Stomach smooth muscle (tissue), 2 donors: Measurements from ENCODE around the gene RAD51B.

Source experiments
- H3K27ac ChIP-seq: one replicate; pipeline ENCODE4 v1.7.0; 2013; ENCODE audit warnings: mild to moderate bottlenecking, low read length, inconsistent platforms
- H3K27me3 ChIP-seq, 2 donors: one replicate each; pipeline ENCODE4 v1.7.0; 2013; ENCODE audit warnings: low read length in 2 of 2; ENCODE audit not compliant: insufficient read depth in 2 of 2, control insufficient read depth in 1 of 2
- H3K36me3 ChIP-seq, 2 donors: one replicate each; pipeline ENCODE4 v1.7.0; 2013; ENCODE audit warnings: low read length in 2 of 2; ENCODE audit not compliant: control insufficient read depth in 2 of 2, insufficient read depth in 2 of 2
- H3K4me1 ChIP-seq: one replicate; pipeline ENCODE4 v1.7.0; 2013; ENCODE audit warnings: low read length; ENCODE audit not compliant: control insufficient read depth, insufficient read depth
- H3K4me3 ChIP-seq, 2 donors: one replicate each; pipeline ENCODE4 v1.7.0; 2013; ENCODE audit warnings: low read length in 2 of 2
- H3K9ac ChIP-seq, 2 donors: one replicate each; pipeline ENCODE4 v1.7.0; 2013; ENCODE audit warnings: low read length in 2 of 2, mild to moderate bottlenecking in 1 of 2
- H3K9me3 ChIP-seq, 2 donors: one replicate each; pipeline ENCODE4 v1.7.0; 2013; ENCODE audit warnings: low read length in 2 of 2; ENCODE audit not compliant: control insufficient read depth in 2 of 2
- donor health status: healthy.
- donor health status: Pancreatic carcinoma.

The RAD51B gene

DNA sequence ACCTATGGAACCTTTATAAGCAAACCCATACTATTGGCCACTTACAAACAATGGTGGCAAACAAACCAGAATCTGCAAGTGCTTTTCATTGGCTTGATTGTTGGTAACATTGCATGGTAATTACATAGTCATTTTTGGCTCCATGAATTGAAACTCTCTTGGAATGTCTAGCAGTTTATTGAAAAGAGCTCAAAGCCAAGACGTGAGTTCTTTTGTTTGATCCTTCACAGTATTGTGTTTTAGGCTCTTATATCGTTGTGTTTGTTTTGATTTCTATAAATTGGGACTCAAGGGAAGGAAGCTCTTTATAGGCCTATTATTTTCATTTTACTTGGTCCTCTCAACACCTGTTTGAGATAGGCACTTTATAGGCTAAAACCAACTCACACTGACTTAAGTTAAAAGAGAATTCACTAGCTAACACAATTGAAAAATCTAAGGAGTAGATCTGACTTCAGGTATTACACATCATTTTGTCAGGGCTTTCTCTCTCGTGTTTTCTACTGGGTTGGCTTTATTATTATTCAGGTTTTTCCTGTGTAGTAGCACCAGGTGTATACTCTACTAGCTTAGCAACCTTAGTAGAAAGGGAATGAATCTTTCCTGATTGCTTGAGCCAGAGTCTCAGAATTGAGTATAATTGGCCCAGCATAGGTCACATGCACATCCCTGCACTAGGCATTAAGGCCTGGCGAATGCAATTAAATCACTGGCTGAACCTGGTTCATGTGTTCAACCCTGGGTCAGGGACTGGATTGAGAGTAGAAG is 341.4 kb downstream of the RAD51B start:
- peaks cover 5% of the 10 kb centered on the region for H3K4me1 ChIP-seq
- H3K36me3 ChIP-seq, result no peaks in the 10 kb centered on the region
- no peak overlapping the region for H3K4me3 ChIP-seq
- peak overlapping the region; percentile 37 for H3K27ac ChIP-seq
- H3K9me3 ChIP-seq, result no peaks in the 10 kb centered on the region
- no peaks in the 10 kb centered on the region for H3K27me3 ChIP-seq
- no peak overlapping the region for H3K9ac ChIP-seq

DNA sequence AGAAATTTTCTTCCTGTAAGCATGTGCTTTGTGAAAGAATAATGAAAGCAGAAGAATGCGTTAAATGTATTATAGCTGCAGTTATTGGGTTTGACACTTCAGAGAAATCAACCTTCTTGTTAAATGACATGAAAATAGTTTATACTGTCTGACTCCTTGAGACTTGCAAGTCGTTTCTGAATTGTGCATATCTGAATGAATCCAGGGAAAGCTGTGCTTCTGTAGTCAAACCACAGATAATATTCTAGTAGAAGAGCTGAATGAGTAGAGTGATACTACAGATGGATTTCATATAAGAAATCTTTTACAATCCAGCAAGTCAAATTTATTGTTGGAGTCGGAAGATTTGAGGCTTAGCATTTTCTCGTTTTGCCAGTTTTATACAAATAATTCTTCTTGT is 343.3 kb downstream of the RAD51B start:
- no peak overlapping the region for H3K27ac ChIP-seq
- no peaks in the 10 kb centered on the region for H3K9me3 ChIP-seq
- H3K9ac ChIP-seq, result no peak overlapping the region
- H3K36me3 ChIP-seq, result no peaks in the 10 kb centered on the region
- H3K4me1 ChIP-seq, result peaks cover 5% of the 10 kb centered on the region
- H3K27me3 ChIP-seq, result no peaks in the 10 kb centered on the region
- no peak overlapping the region for H3K4me3 ChIP-seq

DNA sequence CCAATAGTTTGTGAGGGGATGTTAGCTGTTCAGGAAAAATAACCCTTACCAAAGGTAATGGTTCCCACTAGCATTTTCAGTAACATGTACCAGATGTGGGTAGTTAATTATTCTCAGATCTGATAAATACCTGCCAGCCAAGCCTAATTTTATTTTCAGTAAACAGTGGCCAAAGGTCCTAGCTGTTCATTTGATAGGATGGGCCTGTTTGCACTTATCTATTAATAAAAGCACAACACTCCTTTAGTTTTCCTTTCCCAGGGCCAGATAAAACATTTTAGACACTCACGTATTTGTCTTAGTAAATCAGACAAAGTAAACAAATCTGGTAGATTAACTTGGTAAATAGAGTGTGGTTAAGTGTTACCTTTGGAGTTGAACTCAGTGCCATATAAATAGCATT is 345.1 kb downstream of the RAD51B start:
- Histone ChIP-seq H3K4me1 (peaks cover 15% of the 10 kb centered on the region), H3K27me3 (no peaks in the 10 kb centered on the region), H3K4me3 (peak overlapping the region in 1 of 2 donors; percentile 13), H3K9me3 (no peaks in the 10 kb centered on the region), H3K27ac (peak overlapping the region; percentile 50), H3K36me3 (no peaks in the 10 kb centered on the region), H3K9ac (no peak overlapping the region)

DNA sequence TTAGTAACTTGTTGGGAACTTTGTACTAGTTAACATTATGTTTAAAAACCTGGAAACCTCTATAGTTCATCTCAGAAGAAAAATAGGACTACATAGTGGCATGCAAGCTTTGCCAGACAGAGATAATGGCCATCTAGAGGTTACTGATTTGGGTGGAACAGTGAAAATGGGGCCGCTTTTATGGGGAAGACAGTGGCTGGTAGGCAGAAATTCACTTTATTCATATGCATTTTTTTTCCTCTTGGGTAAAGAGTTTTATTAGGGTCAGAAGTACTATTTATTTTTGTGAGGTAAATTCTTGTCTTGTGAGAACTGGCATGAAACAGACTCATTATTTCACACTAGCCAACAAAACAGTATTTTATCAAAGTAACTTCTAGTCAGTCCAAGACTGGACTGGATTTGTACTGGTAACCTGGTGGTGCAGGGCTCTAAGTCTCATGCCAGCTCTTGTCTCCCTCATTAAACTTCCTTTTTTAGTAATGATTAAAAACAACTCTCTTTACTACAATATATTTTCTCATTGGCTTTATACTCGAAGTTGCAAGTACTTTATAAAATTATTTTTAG is 345.8 kb downstream of the RAD51B start:
- Histone ChIP-seq H3K9ac (no peak overlapping the region), H3K27ac (peak overlapping the region; percentile 50)

DNA sequence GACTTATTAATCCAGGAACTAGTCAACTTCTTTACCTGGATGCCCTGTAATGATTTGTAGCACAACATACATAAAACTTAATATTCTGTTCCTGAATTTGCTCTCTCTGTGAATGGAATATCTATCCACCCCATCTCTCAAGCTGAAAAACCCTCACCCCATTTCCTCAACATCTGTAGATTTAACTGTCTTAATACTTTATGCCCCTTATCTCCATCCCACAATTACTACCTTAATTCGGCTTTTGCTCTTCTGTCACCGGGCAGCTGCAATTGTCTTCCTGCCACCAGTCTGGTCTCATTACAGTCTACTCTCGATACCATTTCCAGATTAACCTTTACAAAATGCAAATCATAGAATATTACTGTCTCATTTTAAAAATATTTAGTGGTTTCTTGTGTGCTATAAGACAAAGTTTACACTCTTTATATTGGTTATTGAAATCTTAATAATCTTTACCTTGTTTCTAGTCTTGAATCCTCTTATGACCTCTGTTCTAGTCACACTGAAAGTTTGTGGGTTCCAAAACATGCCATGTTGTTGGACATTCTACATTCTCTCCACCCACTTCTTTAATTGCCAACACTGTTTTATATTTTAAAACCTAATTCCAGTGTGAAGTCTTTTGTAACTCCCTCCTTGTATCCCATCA is 347.3 kb downstream of the RAD51B start:
- H3K27ac ChIP-seq, result peak overlapping the region; percentile 50
- H3K9ac ChIP-seq, result no peak overlapping the region
- H3K36me3 ChIP-seq, result no peaks in the 10 kb centered on the region
- H3K9me3 ChIP-seq, result no peaks in the 10 kb centered on the region
- H3K27me3 ChIP-seq, result no peaks in the 10 kb centered on the region
- no peak overlapping the region for H3K4me3 ChIP-seq
- peaks cover 15% of the 10 kb centered on the region for H3K4me1 ChIP-seq

More for the DNA sequence above, 345.8 kb downstream of the RAD51B start:
- Histone ChIP-seq H3K9me3 (no peaks in the 10 kb centered on the region), H3K4me3 (no peak overlapping the region), H3K36me3 (no peaks in the 10 kb centered on the region), H3K27me3 (no peaks in the 10 kb centered on the region), H3K4me1 (peaks cover 15% of the 10 kb centered on the region)

DNA sequence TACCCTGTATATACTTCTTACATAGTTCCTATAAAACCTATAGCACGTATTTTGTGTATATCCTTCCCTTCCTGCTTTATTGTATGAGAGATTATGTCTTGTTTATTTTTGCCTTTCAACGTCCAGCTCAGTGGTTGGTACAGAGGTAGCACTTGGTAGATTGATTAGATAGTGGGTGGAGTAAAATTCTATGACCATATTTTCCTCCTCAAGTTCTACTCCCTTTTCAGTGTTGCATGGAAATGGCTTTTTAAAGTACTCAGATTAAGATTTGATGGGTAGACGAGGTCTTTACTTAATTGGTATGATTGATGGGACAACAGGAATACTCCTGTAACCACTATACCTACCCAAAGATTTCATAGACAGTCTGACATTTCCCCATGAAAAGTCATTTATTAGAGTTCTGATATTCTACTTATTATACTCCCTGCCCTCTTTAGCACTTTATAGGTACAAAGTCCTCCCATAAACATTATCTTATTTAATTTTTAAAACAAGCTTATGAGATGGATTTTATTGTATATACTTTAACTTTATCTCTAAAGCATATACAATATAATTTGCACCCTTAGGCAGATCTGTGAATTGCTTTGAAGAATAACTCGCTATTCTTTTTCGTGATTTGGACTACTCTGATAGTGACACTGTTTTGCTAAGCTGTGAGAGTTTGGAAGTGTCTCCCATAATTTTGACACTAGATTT is 348.0 kb downstream of the RAD51B start:
- H3K27me3 ChIP-seq, result no peaks in the 10 kb centered on the region
- H3K36me3 ChIP-seq, result no peaks in the 10 kb centered on the region
- H3K4me1 ChIP-seq, result peaks cover 18% of the 10 kb centered on the region
- no peaks in the 10 kb centered on the region for H3K9me3 ChIP-seq
- peak overlapping the region; percentile 50 for H3K27ac ChIP-seq
- no peak overlapping the region for H3K9ac ChIP-seq
- no peak overlapping the region for H3K4me3 ChIP-seq

DNA sequence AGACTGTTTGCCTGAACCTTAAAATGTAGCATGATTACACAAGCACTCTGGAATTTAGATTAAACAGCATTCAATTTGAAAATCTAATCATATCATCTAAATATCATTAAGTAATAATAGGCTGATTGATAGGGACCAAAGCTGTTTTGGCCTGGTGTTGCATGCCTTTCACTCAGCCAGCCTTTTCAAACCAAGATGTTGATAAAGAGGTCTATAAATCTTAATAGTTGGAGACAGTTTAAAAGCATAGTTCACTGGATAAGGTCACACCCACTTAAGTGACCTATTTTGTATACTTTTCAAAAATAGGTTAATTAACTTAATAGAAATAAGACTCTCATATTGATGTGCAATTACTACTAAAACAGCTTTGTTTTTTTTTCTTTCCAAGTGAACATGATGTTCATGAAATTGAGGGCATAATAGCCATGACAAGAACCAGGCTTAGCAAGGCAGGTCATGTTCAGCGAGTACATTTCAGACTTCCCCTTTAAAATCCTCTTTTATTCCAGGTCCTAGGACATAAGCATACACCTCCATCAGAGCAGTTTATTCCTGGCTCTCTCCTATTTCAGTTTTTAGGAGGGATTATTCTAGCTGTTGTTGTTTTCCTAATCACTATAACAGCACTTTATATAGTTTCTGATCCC is 349.0 kb downstream of the RAD51B start:
- peak overlapping the region; percentile 68 for H3K27ac ChIP-seq
- H3K4me1 ChIP-seq, result peaks cover 20% of the 10 kb centered on the region

DNA sequence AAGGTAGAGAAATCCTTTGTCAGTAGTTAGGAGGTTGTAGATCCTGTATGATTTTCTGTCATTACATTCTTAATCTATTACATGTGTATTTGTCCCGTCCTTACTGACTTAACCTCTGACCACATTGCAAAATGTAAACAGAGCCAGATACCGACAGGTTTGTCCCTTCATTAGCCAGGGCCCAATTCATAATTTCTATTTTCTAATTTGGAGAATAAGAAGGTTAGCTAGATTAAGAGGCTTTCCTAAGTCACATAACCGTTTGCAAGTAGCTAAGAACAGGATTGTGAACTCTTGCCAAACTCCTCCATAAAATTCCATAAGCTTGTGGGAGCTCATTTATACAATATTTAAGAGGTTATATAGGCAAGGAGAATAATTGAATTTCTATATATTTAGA is 352.6 kb downstream of the RAD51B start:
- no peaks in the 10 kb centered on the region for H3K36me3 ChIP-seq
- no peaks in the 10 kb centered on the region for H3K27me3 ChIP-seq
- H3K4me1 ChIP-seq, result peaks cover 16% of the 10 kb centered on the region
- H3K27ac ChIP-seq, result peak overlapping the region; percentile 62
- no peaks in the 10 kb centered on the region for H3K9me3 ChIP-seq
- H3K9ac ChIP-seq, result no peak overlapping the region
- no peak overlapping the region for H3K4me3 ChIP-seq

More for the DNA sequence above, 349.0 kb downstream of the RAD51B start:
- Histone ChIP-seq H3K9ac (peak overlapping the region; percentile 21 to 22), H3K4me3 (no peak overlapping the region), H3K36me3 (no peaks in the 10 kb centered on the region), H3K9me3 (no peaks in the 10 kb centered on the region), H3K27me3 (no peaks in the 10 kb centered on the region)

DNA sequence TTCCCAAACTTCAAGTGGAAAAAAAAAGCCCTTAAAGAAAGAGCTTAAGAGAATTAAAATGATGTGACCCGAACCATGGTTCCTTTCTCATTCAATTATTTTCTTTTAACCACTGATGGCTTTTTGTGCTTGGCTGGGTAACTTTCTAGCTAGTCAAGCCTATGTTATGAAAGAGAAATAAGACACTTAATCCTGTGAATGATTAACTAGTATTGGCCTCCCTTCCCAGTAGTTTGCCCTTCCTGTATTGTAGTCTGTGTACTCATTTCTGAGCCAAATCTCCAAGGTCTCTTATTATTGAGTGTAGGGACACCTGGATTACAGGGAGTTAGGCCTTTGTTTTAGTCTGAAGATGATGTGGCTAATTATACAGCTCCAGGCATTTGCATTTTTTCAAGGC is 353.0 kb downstream of the RAD51B start:
- H3K9me3 ChIP-seq, result no peaks in the 10 kb centered on the region
- no peaks in the 10 kb centered on the region for H3K27me3 ChIP-seq
- peaks cover 16% of the 10 kb centered on the region for H3K4me1 ChIP-seq
- no peak overlapping the region for H3K4me3 ChIP-seq
- H3K9ac ChIP-seq, result no peak overlapping the region
- no peaks in the 10 kb centered on the region for H3K36me3 ChIP-seq
- H3K27ac ChIP-seq, result peak overlapping the region; percentile 62

DNA sequence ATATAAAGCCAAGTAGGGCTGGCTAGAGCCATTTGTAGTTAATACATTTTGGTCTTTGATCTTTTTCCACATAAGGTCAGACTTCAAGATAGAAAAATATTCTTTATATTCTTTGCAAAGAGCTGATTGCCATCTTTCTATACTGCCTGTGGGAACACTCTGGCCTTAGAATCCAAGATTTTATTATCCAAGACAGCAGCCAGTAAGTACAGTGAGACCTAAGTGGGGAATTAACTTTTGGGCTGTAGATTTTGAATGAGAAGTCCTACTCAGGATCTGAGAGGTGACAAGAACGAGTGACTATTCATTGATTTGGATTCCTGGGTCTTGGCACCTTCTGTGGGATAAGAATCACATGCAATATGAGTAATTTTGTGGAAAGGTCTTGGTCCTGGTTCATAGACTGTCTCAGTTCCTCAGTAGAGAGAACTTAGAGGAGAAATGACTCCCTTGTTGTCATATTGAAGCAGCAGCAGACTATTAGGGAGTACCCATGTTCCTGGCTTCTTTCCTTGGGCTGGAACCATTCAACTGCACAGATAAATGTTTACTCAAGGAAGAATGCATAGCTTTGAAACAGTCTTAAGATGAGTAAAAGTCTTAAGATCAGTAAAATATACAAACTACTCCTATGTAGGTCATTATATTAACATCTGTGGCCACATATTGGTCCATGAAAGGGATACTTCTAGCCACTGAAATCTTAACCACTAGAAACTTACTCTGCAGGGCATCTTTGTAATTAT is 353.8 kb downstream of the RAD51B start:
- Histone ChIP-seq H3K36me3 (no peaks in the 10 kb centered on the region), H3K9ac (no peak overlapping the region), H3K27ac (peak overlapping the region; percentile 62), H3K4me3 (no peak overlapping the region), H3K4me1 (peaks cover 14% of the 10 kb centered on the region), H3K27me3 (no peaks in the 10 kb centered on the region), H3K9me3 (no peaks in the 10 kb centered on the region)
